ENCODE results near the gene RAB6B. TPM values are rescaled to one million over a fixed set of nuclear protein-coding genes. Genes with fewer than 3 reads are reported as not detected.

RAB6B gene
- total and polyA plus RNA-seq, 8 donors, result 1.6 to 9.2 (median 3.9) TPM

GRCh38 chr3:133838916-133839800, 56.5 kb downstream of the RAB6B start:
- no peaks in the 10 kb centered on the region for H3K27me3 ChIP-seq
- WGBS, 2 donors, result 88 to 89% methylated on average over 12 of the region's 12 CpGs
- intact Hi-C loops (cut with DNase I), result no loop called here
- TF ChIP-seq, protein P1, sequence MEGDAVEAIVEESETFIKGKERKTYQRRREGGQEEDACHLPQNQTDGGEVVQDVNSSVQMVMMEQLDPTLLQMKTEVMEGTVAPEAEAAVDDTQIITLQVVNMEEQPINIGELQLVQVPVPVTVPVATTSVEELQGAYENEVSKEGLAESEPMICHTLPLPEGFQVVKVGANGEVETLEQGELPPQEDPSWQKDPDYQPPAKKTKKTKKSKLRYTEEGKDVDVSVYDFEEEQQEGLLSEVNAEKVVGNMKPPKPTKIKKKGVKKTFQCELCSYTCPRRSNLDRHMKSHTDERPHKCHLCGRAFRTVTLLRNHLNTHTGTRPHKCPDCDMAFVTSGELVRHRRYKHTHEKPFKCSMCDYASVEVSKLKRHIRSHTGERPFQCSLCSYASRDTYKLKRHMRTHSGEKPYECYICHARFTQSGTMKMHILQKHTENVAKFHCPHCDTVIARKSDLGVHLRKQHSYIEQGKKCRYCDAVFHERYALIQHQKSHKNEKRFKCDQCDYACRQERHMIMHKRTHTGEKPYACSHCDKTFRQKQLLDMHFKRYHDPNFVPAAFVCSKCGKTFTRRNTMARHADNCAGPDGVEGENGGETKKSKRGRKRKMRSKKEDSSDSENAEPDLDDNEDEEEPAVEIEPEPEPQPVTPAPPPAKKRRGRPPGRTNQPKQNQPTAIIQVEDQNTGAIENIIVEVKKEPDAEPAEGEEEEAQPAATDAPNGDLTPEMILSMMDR (IDR thresholded peaks at IDR 0.05), result no peak
- ATAC-seq (no peak), FAIRE-seq (no peak), DNase-seq (no peak)
- no peaks in the 10 kb centered on the region for H3K36me3 ChIP-seq
- H3K9me3 ChIP-seq, result no peaks in the 10 kb centered on the region
- no peak overlapping the region for H3K27ac ChIP-seq
- no peaks in the 10 kb centered on the region for H3K4me1 ChIP-seq
- no peak overlapping the region for H3K4me3 ChIP-seq

- no peak for FAIRE-seq
- intact Hi-C loops (cut with DNase I), result no loop called here
- H3K4me3 ChIP-seq, result no peak overlapping the region
Measured at GRCh38 chr3:133838296-133838789, 57.3 kb downstream of the RAB6B start.

GRCh38 chr3:133837487-133838295, 58.0 kb downstream of the RAB6B start:
- DNase-seq, result peak in 1 of 6 donors; percentile 5
- intact Hi-C loops (cut with DNase I), result no loop called here
- Histone ChIP-seq H3K27me3 (no peaks in the 10 kb centered on the region), H3K36me3 (no peaks in the 10 kb centered on the region), H3K4me1 (no peaks in the 10 kb centered on the region), H3K9me3 (no peaks in the 10 kb centered on the region), H3K27ac (no peak overlapping the region), H3K4me3 (no peak overlapping the region)
- no peak for ATAC-seq
- WGBS, 2 donors, result 89 to 92% methylated on average over 22 of the region's 22 CpGs
- no peak for FAIRE-seq
- TF ChIP-seq, protein P1 (IDR thresholded peaks at IDR 0.05), result no peak

More at GRCh38 chr3:133838296-133838789, 57.3 kb downstream of the RAB6B start:
- Histone ChIP-seq H3K27ac (no peak overlapping the region), H3K9me3 (no peaks in the 10 kb centered on the region), H3K36me3 (no peaks in the 10 kb centered on the region), H3K4me1 (no peaks in the 10 kb centered on the region), H3K27me3 (no peaks in the 10 kb centered on the region)
- no peak for DNase-seq
- WGBS, 2 donors, result 86 to 87% methylated on average over 4 of the region's 4 CpGs
- TF ChIP-seq, protein P1 (IDR thresholded peaks at IDR 0.05), result no peak
- ATAC-seq, result no peak

DNA sequence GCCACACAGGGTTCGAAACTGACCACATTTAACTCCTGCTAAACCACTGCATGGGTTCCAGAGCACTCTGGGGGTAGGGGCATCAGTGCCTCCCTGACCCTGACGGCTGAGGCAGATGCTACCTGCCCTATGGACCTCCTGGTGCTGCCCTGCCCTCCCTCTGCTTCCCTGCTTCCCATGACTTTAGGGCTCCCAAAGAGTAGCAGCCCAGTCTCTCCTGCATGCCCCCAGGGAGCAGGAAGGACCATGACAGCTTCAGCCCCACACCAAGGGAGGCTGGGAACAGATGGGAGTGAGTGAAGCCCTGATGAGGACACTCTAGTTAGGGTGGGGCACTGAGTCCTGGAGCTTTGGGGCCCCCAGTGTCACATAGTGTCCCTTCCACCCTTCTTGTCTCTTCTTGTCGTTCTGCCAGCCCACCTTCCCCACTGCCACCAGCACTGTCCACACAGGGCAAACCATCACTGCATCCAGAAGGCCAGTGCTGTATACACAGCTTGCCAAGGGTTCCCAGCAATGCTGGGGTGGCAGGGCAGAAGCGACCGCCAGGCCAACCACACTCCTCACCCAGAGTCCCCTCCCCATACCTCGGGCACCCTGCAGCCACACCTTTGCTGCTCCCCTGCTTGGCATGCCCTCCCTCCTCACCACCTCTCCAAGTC, 59.1 kb downstream of the RAB6B start:
- WGBS, 2 donors, result 82 to 84% methylated on average over 6 of the region's 6 CpGs
- ATAC-seq, result no peak
- Histone ChIP-seq H3K27ac (no peak overlapping the region), H3K9me3 (no peaks in the 10 kb centered on the region), H3K4me1 (no peaks in the 10 kb centered on the region), H3K4me3 (no peak overlapping the region), H3K27me3 (no peaks in the 10 kb centered on the region), H3K36me3 (no peaks in the 10 kb centered on the region)
- FAIRE-seq, result no peak
- TF ChIP-seq, protein P1 (IDR thresholded peaks at IDR 0.05), result no peak
- intact Hi-C loops (cut with DNase I), result no loop called here
- DNase-seq, result no peak
